Measurements from ENCODE around the gene MSLN.
A peak's percentile ranks its signal among the peaks of the same experiment; 100 is the strongest.

The MSLN gene

GRCh38 chr16:728131-728889, 32.2 kb upstream of the MSLN start:
- H3K36me3 ChIP-seq (ENCODE audit: insufficient read depth, low read length), result peaks cover 34% of the 10 kb centered on the region
- peak overlapping the region; percentile 75 for H3K4me2 ChIP-seq (ENCODE audit: low read length)
- H3K27ac ChIP-seq (ENCODE audit: low read depth, low read length, poor library complexity, severe bottlenecking), result peak overlapping the region; percentile 43
- no peaks in the 10 kb centered on the region for H3K9me3 ChIP-seq (ENCODE audit: low read length)
- H3K4me1 ChIP-seq (ENCODE audit: insufficient read depth, low read length, severe bottlenecking), result peaks cover 25% of the 10 kb centered on the region
- peak overlapping the region; percentile 93 for H3K4me3 ChIP-seq (ENCODE audit: low read depth, low read length, poor library complexity, severe bottlenecking)
- H4K20me1 ChIP-seq (ENCODE audit: insufficient read depth, low read length), result no peaks in the 10 kb centered on the region
- no peaks in the 10 kb centered on the region for H3K9me2 ChIP-seq (ENCODE audit: low read depth, low read length)
- H3F3A ChIP-seq (ENCODE audit: insufficient read depth, low read length), result peaks cover 4% of the 10 kb centered on the region; the same call in 1 of the 2 replicates
- no peaks in the 10 kb centered on the region for H3K27me3 ChIP-seq (ENCODE audit: insufficient read depth, low read length)
- TF ChIP-seq CTCF (IDR thresholded peaks at IDR 0.05; ENCODE audit: low read length) (no peak), EZH2 (IDR thresholded peaks at IDR 0.05; ENCODE audit: borderline replicate concordance, low read length) (no peak)
- H3K79me2 ChIP-seq (ENCODE audit: insufficient read depth, low read length), result no peaks in the 10 kb centered on the region
- H3K9ac ChIP-seq (ENCODE audit: low read length), result peak overlapping the region; percentile 67
- H2AFZ ChIP-seq (ENCODE audit: low read length), result no peak overlapping the region

DNA sequence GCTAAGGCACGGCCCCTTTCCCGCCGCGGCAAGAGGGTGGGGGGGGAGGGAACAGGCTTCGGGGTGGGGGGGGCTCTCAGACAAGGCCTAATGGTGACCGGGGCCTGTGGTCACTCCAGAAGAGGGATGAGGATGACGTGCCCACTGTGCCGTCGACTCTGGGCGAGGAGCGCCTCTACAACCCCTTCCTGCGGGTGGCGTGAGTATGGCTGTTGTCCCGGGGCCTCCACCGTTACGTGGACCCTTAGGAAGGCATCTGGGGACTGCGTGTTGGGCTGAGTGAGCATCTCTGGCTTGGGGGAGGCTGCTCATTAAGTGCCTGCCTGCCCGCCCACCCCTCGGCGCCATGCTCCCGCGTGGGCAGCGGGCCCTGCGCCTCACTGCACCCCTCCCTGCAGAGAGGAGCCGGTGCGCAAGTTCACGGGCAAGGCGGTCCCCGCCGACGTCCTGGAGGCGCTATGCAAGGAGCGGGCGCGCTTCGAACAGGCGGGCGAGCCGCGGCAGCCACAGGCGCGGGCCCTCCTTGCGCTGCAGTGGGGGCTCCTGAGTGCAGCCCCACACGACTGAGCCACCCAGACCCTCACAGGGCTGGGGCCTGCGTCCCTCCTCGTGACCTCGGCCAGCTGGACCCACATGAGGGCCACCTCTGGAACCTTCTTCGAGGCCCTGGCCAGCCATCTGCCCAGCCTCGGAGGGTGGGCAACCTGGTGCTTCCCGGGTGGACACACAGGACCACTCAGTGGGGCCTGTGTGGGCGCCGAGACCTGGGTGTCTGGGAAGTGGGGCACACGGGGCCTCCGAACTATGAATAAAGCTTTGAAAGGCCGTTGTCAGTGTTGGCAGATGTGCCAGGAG, 31.4 kb upstream of the MSLN start:
- Histone ChIP-seq H3F3A (ENCODE audit: insufficient read depth, low read length) (peaks cover 4% of the 10 kb centered on the region; the same call in 1 of the 2 replicates), H3K27ac (ENCODE audit: low read depth, low read length, poor library complexity, severe bottlenecking) (peak overlapping the region; percentile 58), H3K4me3 (ENCODE audit: low read depth, low read length, poor library complexity, severe bottlenecking) (peak overlapping the region; percentile 93), H3K79me2 (ENCODE audit: insufficient read depth, low read length) (no peaks in the 10 kb centered on the region), H2AFZ (ENCODE audit: low read length) (no peak overlapping the region), H3K9me3 (ENCODE audit: low read length) (no peaks in the 10 kb centered on the region), H3K36me3 (ENCODE audit: insufficient read depth, low read length) (peaks cover 40% of the 10 kb centered on the region), H4K20me1 (ENCODE audit: insufficient read depth, low read length) (no peaks in the 10 kb centered on the region), H3K27me3 (ENCODE audit: insufficient read depth, low read length) (no peaks in the 10 kb centered on the region), H3K9ac (ENCODE audit: low read length) (peak overlapping the region; percentile 67; the same call in 1 of the 2 replicates), H3K4me1 (ENCODE audit: insufficient read depth, low read length, severe bottlenecking) (peaks cover 22% of the 10 kb centered on the region), H3K4me2 (ENCODE audit: low read length) (peak overlapping the region; percentile 75), H3K9me2 (ENCODE audit: low read depth, low read length) (no peaks in the 10 kb centered on the region)
- no peak for TF ChIP-seq CTCF (IDR thresholded peaks at IDR 0.05; ENCODE audit: low read length)
- no peak for TF ChIP-seq EZH2 (IDR thresholded peaks at IDR 0.05; ENCODE audit: borderline replicate concordance, low read length)

- Histone ChIP-seq H3K27me3 (ENCODE audit: insufficient read depth, low read length) (no peaks in the 10 kb centered on the region), H3K9me2 (ENCODE audit: low read depth, low read length) (no peaks in the 10 kb centered on the region), H3K79me2 (ENCODE audit: insufficient read depth, low read length) (no peaks in the 10 kb centered on the region), H3K4me1 (ENCODE audit: insufficient read depth, low read length, severe bottlenecking) (peaks cover 22% of the 10 kb centered on the region), H2AFZ (ENCODE audit: low read length) (no peak overlapping the region), H3K9ac (ENCODE audit: low read length) (peak overlapping the region; percentile 43; the same call in 1 of the 2 replicates), H3K4me2 (ENCODE audit: low read length) (peak overlapping the region; percentile 57), H3K27ac (ENCODE audit: low read depth, low read length, poor library complexity, severe bottlenecking) (peak overlapping the region; percentile 58), H3K4me3 (ENCODE audit: low read depth, low read length, poor library complexity, severe bottlenecking) (peak overlapping the region; percentile 93), H4K20me1 (ENCODE audit: insufficient read depth, low read length) (no peaks in the 10 kb centered on the region), H3K36me3 (ENCODE audit: insufficient read depth, low read length) (peaks cover 49% of the 10 kb centered on the region), H3K9me3 (ENCODE audit: low read length) (no peaks in the 10 kb centered on the region), H3F3A (ENCODE audit: insufficient read depth, low read length) (peaks cover 4% of the 10 kb centered on the region; the same call in 1 of the 2 replicates)
- TF ChIP-seq CTCF (IDR thresholded peaks at IDR 0.05; ENCODE audit: low read length), result no peak
- TF ChIP-seq EZH2 (IDR thresholded peaks at IDR 0.05; ENCODE audit: borderline replicate concordance, low read length), result no peak
Measured at GRCh38 chr16:729768-730665, 30.5 kb upstream of the MSLN start.

Data from OCI-LY1 (cell line).